Panc1 (cell line): ENCODE data around the gene POU2AF2. TPM values are rescaled to one million over a fixed set of nuclear protein-coding genes. Genes with fewer than 3 reads are reported as not detected.

ENCODE experiments used
- ATAC-seq: fragments of 200-7000 bp; cut with Tn5 transposase; 2 replicates; pipeline ENCODE4 v1.9.1; 2020; ENCODE audit warnings: mild to moderate bottlenecking, moderate library complexity
- BruUV-seq: library from RNA; stranded (reverse); fragments of 400-500 nt; replicated peaks from 2 replicates; lab custom pipeline; 2021; lab: Mats Ljungman, UMichigan
- CTCF ChIA-PET: fragments of 300-600 bp; sonication (Branson Sonifier 250); formaldehyde crosslinking; loops from one replicate; lab custom pipeline; 2022; ENCODE audit warnings: antibody characterized with exemption; lab: Charles Lee
- POLR2A ChIA-PET: fragments of 300-600 bp; sonication (Branson Sonifier 250); formaldehyde crosslinking; loops from one replicate; lab custom pipeline; 2022; ENCODE audit warnings: antibody characterized with exemption; lab: Charles Lee
- DNase-seq: peaks from one replicate; pipeline ENCODE4 v3.0.0-alpha.2; 2010; ENCODE audit warnings: low read depth, low spot score
- H3K27ac ChIP-seq: 2 replicates; pipeline ENCODE4 v1.5.1; 2011; ENCODE audit warnings: mild to moderate bottlenecking, low read length, inconsistent platforms
- H3K27me3 ChIP-seq: fragments of 200-500 bp; sonication (Bioruptor generic); 2 replicates; pipeline ENCODE4 v1.6.0; 2014; ENCODE audit warnings: low read length, inconsistent platforms; ENCODE audit not compliant: control insufficient read depth, insufficient read depth
- H3K36me3 ChIP-seq: fragments of 200-500 bp; sonication (Bioruptor generic); 2 replicates; pipeline ENCODE4 v1.5.1; 2014; ENCODE audit warnings: inconsistent platforms, mild to moderate bottlenecking, low read length, moderate library complexity; ENCODE audit not compliant: control insufficient read depth, insufficient read depth
- H3K4me1 ChIP-seq: 2 replicates; pipeline ENCODE4 v1.5.1; 2011; ENCODE audit warnings: inconsistent platforms, mild to moderate bottlenecking, low read length, moderate library complexity; ENCODE audit not compliant: control insufficient read depth, insufficient read depth
- H3K4me3 ChIP-seq, 2 experiments: 2 replicates each; pipeline ENCODE4 v1.5.1; 2011 to 2012; ENCODE audit warnings: low read depth in 2 of 2, low read length in 2 of 2, mild to moderate bottlenecking in 2 of 2, inconsistent platforms in 1 of 2, moderate library complexity in 1 of 2
- H3K9me3 ChIP-seq: fragments of 200-500 bp; sonication (Bioruptor generic); 2 replicates; pipeline ENCODE4 v1.5.1; 2014; ENCODE audit warnings: low read depth, mild to moderate bottlenecking, inconsistent platforms, low read length, moderate library complexity; ENCODE audit not compliant: control insufficient read depth, insufficient read depth
- POLR2AphosphoS5 ChIP-seq: IDR thresholded peaks from 2 replicates; pipeline ENCODE4 v1.6.1; 2012; ENCODE audit warnings: mild to moderate bottlenecking, low read depth, low read length, moderate library complexity
- SIN3A ChIP-seq: IDR thresholded peaks from 2 replicates; pipeline ENCODE4 v1.6.1; 2012; ENCODE audit warnings: low read depth, mild to moderate bottlenecking, low read length, moderate library complexity, borderline replicate concordance; ENCODE audit not compliant: insufficient read depth
- TCF7L2 ChIP-seq: IDR thresholded peaks from 2 replicates; pipeline ENCODE4 v1.6.1; 2011; ENCODE audit warnings: mild to moderate bottlenecking, low read depth, low read length, inconsistent platforms
- in situ Hi-C: cut with HindIII; loops from 2 replicates; pipeline ENCODE4 v1.10.0; 2016; ENCODE audit warnings: low sequenced_read_pairs, low pct_unique_long_range_greater_than_20kb
- intact Hi-C: fragments of 100-400 bp; cut with micrococcal nuclease; formaldehyde crosslinking; loops from one replicate; pipeline ENCODE4 v1.10.0; 2022; ENCODE audit not compliant: unreplicated experiment
- total RNA-seq: library from RNA; stranded (reverse); gene quantifications from one replicate; pipeline ENCODE4 v1.2.1, GENCODE V29; 2021; ENCODE audit not compliant: unreplicated experiment
- TF ChIP-seq, protein P1 (sequence below), 2 experiments: IDR thresholded peaks; 2 replicates each; pipeline ENCODE4 v1.6.1; 2011 to 2012; ENCODE audit warnings: low read depth in 2 of 2, control low read depth in 1 of 2, low read length in 1 of 2, mild to moderate bottlenecking in 1 of 2, moderate library complexity in 1 of 2; ENCODE audit not compliant: insufficient read depth in 1 of 2
- TF ChIP-seq, protein P2 (sequence below): fragments of 450-650 bp; IDR thresholded peaks from 2 replicates; pipeline ENCODE4 v1.5.1; 2017; ENCODE audit warnings: mild to moderate bottlenecking

The POU2AF2 gene
- total RNA-seq, 1 experiment from 2014 or later, result not detected

DNA sequence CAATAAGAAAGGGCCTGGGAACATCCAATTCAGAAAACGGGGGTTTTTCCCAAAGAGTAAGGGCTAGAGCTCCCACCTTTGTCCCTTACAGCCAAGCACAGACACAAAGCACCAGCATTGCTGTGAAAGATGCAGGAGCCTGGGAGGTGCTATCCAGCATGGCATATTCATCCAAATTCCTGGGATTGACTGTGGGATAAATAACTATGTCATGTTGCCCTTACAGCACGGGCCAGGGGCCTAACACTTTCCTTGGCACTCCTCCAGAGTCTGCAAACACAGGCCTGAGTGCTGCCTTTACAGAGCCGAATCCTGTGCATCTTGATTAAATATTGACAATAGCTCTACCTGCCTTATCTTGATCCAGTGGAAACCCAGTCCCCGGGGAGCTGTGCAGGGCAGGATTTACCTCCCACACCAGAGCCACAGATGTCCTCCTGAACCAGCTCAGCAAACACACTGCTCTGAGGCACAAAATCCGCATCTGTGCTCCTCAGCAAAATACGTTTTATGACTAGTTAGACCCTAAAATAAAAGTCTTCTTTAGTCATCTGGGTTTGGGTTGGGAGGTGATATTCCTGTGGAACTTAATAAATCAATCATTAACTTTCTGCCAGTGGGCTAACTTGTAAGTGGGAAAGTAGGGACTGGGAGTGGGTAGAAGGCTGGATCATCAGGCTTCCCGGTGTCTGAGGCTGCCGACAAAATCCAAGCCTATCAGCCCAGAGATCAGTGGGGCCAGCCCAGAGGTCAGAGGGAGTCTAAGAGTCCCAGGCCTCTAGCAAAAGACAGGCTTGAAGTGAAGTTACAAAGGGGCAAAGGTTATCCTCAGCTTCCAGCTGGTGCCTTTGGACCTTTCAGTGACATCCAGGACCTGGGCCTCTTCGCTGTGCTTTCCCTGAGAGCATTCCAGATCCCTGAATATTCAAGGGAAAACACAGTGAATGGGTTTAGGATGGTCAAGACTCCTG, 89.3 kb downstream of the POU2AF2 start:
- ATAC-seq, result no peak
- H3K9me3 ChIP-seq, result no peaks in the 10 kb centered on the region
- ChIA-PET CTCF (no interaction called here), POLR2A (no interaction called here)
- H3K36me3 ChIP-seq, result no peaks in the 10 kb centered on the region
- no peak overlapping the region for H3K27ac ChIP-seq
- no peak for DNase-seq
- H3K27me3 ChIP-seq, result no peaks in the 10 kb centered on the region; the same call in 1 of the 2 replicates
- in situ Hi-C loops (no loop called here), intact Hi-C loops (no loop called here)
- TF ChIP-seq, protein P1, sequence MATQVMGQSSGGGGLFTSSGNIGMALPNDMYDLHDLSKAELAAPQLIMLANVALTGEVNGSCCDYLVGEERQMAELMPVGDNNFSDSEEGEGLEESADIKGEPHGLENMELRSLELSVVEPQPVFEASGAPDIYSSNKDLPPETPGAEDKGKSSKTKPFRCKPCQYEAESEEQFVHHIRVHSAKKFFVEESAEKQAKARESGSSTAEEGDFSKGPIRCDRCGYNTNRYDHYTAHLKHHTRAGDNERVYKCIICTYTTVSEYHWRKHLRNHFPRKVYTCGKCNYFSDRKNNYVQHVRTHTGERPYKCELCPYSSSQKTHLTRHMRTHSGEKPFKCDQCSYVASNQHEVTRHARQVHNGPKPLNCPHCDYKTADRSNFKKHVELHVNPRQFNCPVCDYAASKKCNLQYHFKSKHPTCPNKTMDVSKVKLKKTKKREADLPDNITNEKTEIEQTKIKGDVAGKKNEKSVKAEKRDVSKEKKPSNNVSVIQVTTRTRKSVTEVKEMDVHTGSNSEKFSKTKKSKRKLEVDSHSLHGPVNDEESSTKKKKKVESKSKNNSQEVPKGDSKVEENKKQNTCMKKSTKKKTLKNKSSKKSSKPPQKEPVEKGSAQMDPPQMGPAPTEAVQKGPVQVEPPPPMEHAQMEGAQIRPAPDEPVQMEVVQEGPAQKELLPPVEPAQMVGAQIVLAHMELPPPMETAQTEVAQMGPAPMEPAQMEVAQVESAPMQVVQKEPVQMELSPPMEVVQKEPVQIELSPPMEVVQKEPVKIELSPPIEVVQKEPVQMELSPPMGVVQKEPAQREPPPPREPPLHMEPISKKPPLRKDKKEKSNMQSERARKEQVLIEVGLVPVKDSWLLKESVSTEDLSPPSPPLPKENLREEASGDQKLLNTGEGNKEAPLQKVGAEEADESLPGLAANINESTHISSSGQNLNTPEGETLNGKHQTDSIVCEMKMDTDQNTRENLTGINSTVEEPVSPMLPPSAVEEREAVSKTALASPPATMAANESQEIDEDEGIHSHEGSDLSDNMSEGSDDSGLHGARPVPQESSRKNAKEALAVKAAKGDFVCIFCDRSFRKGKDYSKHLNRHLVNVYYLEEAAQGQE (IDR thresholded peaks at IDR 0.05; ENCODE audit: insufficient read depth in 1 of 2, low read depth in 2 of 2, low read length in 1 of 2), result no peak
- TF ChIP-seq POLR2AphosphoS5 (no peak), TCF7L2 (no peak), SIN3A (no peak)
- TF ChIP-seq, protein P2, sequence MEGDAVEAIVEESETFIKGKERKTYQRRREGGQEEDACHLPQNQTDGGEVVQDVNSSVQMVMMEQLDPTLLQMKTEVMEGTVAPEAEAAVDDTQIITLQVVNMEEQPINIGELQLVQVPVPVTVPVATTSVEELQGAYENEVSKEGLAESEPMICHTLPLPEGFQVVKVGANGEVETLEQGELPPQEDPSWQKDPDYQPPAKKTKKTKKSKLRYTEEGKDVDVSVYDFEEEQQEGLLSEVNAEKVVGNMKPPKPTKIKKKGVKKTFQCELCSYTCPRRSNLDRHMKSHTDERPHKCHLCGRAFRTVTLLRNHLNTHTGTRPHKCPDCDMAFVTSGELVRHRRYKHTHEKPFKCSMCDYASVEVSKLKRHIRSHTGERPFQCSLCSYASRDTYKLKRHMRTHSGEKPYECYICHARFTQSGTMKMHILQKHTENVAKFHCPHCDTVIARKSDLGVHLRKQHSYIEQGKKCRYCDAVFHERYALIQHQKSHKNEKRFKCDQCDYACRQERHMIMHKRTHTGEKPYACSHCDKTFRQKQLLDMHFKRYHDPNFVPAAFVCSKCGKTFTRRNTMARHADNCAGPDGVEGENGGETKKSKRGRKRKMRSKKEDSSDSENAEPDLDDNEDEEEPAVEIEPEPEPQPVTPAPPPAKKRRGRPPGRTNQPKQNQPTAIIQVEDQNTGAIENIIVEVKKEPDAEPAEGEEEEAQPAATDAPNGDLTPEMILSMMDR, result no peak
- no peaks in the 10 kb centered on the region for H3K4me1 ChIP-seq
- H3K4me3 ChIP-seq, result no peak overlapping the region
- BruUV-seq, result no TSS peak

DNA sequence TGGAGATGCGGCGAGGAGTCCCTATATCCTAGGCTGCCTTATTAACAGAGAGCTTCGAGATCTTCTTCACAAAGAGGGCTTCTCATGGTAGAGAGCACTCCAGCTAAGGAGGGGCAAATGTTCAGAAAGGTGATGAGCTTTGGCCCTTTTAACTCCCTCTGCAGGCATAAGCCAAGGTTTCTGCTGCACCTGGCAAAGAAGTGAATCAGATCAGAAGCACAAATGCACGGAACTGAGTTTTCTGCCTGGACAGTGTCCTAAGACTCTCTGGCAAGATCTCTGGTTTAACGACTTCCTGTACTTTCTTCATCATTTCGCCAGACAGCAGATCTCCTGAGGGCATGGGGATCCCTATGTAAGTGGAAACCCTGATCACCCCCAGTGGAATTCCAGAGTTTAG, 90.0 kb downstream of the POU2AF2 start:
- Histone ChIP-seq H3K27ac (no peak overlapping the region), H3K36me3 (no peaks in the 10 kb centered on the region), H3K4me1 (no peaks in the 10 kb centered on the region), H3K27me3 (no peaks in the 10 kb centered on the region; the same call in 1 of the 2 replicates), H3K9me3 (no peaks in the 10 kb centered on the region), H3K4me3 (no peak overlapping the region)
- in situ Hi-C loops, result no loop called here
- intact Hi-C loops, result no loop called here
- ATAC-seq (no peak), DNase-seq (no peak)
- ChIA-PET POLR2A (no interaction called here), CTCF (no interaction called here)
- TF ChIP-seq SIN3A (no peak), TCF7L2 (no peak), POLR2AphosphoS5 (no peak)
- TF ChIP-seq, protein P2, result no peak
- TF ChIP-seq, protein P1 (IDR thresholded peaks at IDR 0.05; ENCODE audit: insufficient read depth in 1 of 2, low read depth in 2 of 2, low read length in 1 of 2), result no peak
- BruUV-seq, result no TSS peak
